Activated CD4-positive, CD25-positive, alpha-beta regulatory T cell treated with anti-CD3 and anti-CD28 coated beads, Interleukin-2, amount 50 U/mL, for 72 hours (primary cell): ENCODE results near the gene SGK2.

Experiments used
- DNase-seq: peaks from one replicate; pipeline ENCODE4 v3.0.0; 2021

Gene SGK2

GRCh38 chr20:43536817-43537440, 21.9 kb upstream of the SGK2 start:
- DNase-seq, result no peak

- DNase-seq, result peak; percentile 60
Observed at GRCh38 chr20:43537921-43538877, 20.6 kb upstream of the SGK2 start.

- DNase-seq, result no peak
Observed at GRCh38 chr20:43538878-43539700, 19.7 kb upstream of the SGK2 start.

GRCh38 chr20:43539975-43540672, 18.7 kb upstream of the SGK2 start:
- DNase-seq, result no peak

GRCh38 chr20:43540673-43541060, 18.2 kb upstream of the SGK2 start:
- no peak for DNase-seq

- no peak for DNase-seq
Observed at GRCh38 chr20:43541214-43541613, 17.6 kb upstream of the SGK2 start.

GRCh38 chr20:43542161-43542560, 16.7 kb upstream of the SGK2 start:
- no peak for DNase-seq

- DNase-seq, result no peak
Observed at GRCh38 chr20:43542674-43543073, 16.2 kb upstream of the SGK2 start.

- no peak for DNase-seq
Observed at GRCh38 chr20:43543138-43543537, 15.7 kb upstream of the SGK2 start.

- DNase-seq, result no peak
Observed at GRCh38 chr20:43544501-43544900, 14.3 kb upstream of the SGK2 start.

- DNase-seq, result no peak
Observed at GRCh38 chr20:43545837-43546578, 12.8 kb upstream of the SGK2 start.

- no peak for DNase-seq
Observed at GRCh38 chr20:43548273-43548880, 10.4 kb upstream of the SGK2 start.

- DNase-seq, result no peak
Observed at GRCh38 chr20:43549416-43550065, 9.3 kb upstream of the SGK2 start.

- no peak for DNase-seq
Observed at GRCh38 chr20:43550456-43550855, 8.4 kb upstream of the SGK2 start.

GRCh38 chr20:43554369-43554768, 4.5 kb upstream of the SGK2 start:
- no peak for DNase-seq

GRCh38 chr20:43559147-43559987, 540 bp downstream of the SGK2 start:
- DNase-seq, result no peak

GRCh38 chr20:43560974-43561373, 2.1 kb downstream of the SGK2 start:
- DNase-seq, result no peak

- no peak for DNase-seq
Observed at GRCh38 chr20:43563429-43563828, 4.6 kb downstream of the SGK2 start.

- DNase-seq, result no peak
Observed at GRCh38 chr20:43563991-43564390, 5.2 kb downstream of the SGK2 start.

- DNase-seq, result no peak
Observed at GRCh38 chr20:43564455-43564854, 5.6 kb downstream of the SGK2 start.
